ENCODE data around the gene GZF1.

The GZF1 gene

DNA sequence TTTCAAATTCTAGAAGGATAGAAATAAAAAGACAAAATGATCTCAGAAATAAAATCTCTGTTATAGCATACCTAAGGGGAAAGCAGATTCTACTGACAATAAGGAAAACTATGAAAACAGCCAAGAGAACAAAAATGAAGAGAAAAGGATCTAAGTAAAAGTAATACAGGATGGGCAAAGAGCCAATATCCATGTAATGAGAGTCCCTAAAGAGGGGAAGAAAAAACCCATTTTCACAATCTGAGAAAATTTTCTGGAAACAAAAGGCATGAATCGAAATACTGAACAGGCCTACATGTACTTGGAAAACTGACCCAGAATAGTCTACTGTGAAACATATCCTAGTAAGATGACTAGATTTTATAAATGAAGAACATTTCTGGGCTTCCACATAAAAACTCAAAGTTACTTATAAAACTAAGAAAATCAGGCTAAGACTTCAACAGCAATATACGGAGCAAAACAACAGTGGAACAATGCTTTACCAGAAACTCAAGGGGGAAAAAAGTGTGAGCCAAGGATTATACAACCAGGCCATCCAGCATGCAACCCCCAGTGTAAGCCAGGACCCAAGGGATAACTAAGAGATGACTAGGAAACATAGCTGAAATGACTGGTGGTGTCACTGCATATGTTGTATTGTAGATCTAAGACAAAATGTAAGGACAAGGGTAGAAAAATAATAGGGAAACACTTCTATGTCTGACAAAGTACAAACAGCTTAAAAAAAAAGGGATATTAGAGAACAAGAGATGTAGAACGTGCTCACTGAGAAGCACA lies 49.1 kb downstream of the GZF1 start:
- FAIRE-seq, result no peak

DNA sequence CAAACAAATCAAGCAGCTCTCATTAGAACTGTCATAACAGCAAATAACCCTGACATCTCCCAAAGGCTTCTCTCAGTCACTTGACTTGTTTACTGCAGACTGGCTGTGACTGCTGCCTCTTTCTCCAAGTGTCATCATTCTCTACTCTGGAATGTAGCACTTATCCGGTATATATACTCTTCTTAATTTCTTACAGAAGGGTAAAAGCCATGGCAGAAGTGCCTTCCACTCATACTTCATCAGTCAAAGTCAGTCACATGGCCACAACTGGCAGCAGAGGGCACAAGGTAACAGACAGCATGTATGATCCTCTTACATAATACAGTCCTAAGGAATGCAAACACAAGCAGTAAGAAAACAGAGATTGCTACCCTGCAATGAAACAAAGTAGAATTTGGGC lies 50.0 kb downstream of the GZF1 start:
- FAIRE-seq, result no peak

DNA sequence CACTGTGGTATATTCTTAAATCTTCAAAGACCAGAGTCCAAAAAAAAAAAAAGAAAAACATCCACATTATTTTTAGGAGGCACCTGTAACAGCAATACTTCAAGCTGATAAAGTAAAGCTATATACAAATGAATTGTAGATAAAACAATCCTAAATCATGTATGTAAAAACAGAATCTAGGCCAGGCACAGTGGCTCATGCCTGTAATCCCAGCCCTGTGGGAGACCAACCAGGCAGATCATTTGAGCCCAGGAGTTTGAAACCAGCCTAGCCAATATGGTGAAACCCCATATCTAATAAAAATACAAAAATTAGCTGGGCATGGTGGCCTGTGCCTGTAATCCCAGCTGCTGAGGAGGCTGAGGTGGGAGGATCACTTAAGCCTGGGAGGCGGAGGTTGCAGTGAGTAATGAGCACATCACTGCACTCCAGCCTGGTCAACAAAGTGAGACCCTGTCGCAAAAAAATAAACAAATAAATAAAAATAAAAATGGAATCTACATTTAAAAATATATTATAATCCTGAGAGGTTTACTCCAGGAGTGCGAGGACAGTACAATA lies 52.0 kb downstream of the GZF1 start:
- no peak for FAIRE-seq

DNA sequence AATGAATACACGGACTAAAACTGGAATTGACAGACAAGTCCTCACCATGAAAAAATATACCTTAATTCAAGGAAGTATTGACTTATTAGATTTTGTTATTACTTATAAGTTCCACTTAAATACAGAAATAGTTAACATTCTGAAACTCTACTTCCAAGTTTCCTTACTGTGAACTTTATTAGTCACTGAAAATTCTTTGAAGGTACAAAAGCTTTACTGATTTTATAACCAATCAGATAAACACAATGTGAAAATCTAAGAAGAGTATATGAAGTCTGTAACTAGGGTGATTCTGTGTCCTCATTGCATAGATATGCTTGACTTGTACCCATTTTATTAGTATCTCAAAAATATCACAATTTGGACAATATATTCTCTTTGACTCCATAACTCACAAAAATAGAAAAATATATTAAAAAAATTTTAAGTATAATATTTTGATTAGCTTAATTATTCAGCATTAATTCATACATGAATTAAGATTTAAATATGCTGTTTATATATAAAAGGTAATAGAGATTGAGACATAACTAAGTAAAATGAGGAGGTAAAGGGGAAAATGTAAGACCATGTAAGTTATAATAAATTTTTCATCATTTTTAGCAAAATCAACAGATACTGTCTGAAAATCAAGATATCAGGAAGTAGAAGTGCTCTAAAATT lies 52.7 kb downstream of the GZF1 start:
- peak; percentile 51 for FAIRE-seq

DNA sequence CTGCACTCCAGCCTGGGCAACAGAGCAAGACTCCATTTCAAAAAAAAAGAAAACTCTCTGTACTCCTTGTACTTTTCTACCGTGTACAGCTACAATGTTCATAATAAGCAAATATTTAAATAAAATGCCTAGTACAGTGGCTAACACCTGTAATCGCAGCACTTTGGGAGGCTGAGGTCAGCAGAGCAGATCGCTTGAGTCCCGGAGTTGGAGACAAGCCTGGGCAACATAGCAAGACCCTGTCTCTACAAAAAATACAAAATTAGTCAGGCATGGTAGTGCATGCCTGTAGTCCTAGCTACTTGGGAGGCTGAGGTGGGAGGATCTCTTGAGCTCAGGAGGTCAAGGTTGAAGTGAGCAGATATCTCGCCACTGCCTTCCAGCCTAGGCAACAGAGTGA lies 53.6 kb downstream of the GZF1 start:
- no peak for FAIRE-seq

DNA sequence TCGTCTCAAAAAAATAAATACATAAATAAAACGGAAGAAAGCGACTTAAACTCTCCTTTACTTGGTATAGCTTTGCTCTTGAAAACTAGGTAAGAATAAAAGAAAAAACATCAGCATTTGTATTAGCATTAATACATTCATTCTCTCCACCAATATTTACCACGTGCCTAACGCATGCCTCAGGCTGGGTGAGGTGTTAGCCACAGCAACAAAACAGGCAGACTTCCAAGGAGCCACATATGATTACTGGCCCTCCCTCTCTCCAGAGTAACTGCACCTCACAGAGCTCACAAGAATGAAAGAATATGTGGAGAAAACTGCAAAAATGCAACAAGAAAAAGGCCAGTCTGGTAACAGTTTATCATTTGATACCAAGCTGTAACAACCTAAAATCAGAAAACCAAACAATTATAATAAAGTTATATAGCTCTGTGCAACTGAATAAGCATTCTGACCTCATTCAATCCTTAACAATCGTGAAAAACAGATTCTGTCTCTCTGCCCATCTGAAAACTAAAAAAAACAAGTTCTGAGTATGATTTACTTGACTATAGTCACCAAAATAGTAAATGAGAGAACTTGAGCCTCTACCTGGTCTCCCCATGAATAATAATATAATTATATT lies 54.1 kb downstream of the GZF1 start:
- FAIRE-seq, result no peak

DNA sequence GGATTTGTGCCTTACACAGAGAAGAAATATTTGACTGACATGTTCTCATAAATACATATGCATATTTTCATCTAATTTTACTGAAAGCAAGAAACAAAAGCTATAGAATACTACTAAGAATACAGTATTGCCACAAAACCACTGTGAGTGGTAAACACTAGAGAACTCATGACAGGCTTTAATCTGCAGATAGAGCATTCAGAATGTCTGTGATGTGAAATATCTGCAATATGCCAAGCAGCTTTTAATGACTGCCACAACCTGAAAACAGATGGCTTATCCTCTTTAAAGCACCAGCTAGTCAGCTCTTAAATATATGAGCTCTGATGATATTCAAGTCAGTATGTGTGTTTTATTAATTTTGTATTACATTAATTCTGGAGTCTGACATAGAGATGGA lies 55.9 kb downstream of the GZF1 start:
- peak; percentile 65 for FAIRE-seq

DNA sequence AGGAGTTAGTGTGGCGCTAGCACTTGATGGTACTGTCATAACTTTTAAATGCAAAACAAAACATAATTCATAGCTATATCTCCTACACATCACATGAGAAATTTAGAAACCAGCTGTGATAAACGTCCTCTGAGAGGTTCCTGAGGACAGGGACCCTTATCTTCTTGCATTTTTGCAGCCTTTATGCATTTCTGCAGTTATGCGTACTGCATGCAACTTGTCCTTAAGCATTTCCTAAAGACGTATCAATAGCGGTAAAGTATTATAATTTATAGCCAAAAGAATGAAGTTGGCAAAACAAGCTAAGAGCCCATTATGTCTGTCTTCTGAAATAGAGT lies 57.6 kb downstream of the GZF1 start:
- FAIRE-seq, result peak; percentile 91

DNA sequence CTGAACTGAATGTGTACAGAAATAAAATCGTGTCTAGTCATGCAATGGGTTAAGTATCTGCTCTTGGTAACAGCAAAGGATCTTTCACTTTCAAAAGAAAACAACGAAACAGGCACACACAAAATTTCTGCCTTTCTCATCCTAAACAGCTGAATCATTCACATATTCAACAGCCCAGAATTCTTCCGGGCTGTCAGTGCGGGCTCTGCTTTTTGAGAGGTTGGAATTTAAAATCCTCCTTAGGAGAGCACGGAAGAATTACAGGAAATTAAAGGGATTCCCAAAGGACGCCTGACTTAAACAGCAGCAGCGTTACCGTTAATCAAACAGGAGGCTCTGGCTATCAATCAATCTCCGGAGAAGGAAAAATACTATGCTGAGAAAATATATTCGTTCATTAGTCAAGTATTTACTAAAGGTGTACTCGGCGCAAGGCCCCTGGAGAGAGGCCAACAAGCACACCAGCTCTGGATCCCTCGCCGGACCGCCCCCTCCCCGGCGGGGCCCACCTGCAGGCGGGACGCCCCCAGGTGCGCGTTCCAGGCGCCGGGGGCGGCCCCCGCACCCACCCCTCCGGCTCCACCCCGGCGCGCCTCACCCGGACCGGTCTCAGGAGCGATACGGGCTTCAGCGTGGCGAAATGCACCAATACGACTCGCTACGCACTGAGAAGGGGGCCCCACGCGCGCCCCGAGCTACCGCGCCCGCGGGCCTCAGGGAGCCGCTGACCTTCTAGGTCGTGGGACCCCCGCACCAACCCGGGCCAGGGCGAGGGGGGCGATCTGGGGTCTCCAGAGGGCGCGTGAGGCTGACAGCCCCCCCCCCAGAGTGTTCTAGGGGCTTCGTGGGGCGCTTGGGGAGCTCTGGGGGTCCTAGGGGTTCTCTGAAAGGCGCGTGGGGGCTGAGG lies 58.3 kb downstream of the GZF1 start:
- FAIRE-seq, result no peak

DNA sequence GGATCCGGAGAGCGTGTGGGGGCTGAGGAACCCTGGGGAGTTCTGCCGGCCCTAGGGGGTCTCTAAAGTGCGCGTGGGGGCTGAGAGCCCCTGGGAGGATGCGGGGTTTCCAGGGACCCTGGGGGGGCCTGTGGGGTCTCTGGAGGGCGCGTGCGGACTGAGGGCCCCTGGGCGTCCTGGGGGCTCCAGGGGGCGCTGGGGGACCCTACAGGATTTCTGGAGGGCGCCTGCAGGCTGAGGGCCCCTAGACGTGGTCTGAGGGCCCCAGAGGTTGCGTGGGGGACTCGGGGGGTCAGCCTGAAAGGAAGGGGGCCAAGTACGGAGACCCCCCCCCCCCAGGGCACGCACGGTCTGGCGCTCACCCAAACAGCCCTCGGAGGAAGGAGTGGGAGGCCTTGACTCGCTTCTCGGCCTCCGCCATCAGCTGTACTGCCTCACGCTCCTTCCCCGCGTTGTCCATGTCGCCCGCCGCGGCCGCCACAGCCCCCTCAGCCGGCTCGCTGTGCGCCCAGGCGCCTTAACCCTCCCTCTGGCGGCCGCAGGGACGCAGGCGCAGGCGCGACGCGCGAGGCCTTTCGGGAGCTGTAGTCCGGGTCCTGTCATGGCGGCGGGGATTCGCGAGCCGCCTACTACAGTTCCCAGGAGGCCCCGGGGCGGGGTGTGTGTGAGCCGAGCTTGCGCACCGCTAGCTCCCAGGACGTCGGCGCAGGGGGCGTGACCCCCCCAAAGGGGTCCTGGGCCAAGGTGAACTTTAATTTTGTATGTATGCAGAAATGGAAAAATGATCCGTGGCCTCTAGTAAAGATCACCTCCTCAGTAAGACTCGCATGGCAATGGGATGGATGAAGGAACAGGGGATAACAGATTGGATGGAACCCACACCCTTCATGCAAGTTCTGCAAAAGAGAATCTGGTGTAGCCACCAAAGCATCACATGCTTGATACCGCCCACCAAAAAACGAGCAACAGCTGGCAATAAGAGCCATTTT lies 59.3 kb downstream of the GZF1 start, which contains the start of gene NAPB:
Gene NAPB (minus strand): TSS at position 546 of the 989 bp plus-strand sequence. CDS start 86 bp downstream, at position 460.
- no peak for FAIRE-seq
